Measurements from ENCODE around the gene PPFIA3.
"Not testable (repeated sequence)": the region's sequence is repeated elsewhere in the genome, so short reads cannot be mapped to it uniquely, and the experiment has no call there.

Gene PPFIA3

DNA sequence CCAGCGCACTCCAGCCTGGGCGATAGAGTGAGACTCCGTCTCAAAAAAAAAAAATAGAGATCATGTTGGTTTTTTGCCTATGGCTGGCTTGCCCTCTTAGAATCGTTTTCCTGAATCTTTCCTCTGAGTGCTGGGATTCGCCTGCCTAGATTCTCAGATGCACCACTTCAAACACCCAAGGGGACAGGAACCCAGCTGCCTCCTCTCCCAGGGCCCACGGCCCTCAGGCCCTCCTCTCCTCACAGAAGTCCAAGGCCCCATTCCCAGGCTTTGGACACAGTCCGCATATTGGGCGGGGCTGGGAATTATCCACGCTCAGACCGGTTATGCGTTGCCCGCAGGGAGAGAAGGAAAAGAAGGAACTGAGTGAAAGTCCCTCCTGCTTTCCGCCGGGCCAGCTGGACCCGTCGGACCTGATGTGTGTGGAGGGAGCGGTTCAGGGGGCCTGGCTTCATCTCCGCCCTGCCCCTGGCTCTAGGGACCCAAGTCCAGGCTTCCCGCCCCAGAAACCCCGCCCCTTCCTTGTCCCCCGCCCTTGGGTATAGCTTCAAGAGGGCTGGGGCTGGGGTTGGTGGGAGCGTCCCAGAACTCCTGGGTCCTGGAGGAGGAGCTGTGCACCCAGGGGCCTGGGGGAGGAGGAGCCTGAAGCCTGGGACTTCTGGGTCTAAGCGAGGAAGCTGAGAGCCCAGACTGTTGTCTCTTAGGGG, 5.8 kb downstream of the PPFIA3 start:
- no peak for DNase-seq (ENCODE audit: low spot score)

DNA sequence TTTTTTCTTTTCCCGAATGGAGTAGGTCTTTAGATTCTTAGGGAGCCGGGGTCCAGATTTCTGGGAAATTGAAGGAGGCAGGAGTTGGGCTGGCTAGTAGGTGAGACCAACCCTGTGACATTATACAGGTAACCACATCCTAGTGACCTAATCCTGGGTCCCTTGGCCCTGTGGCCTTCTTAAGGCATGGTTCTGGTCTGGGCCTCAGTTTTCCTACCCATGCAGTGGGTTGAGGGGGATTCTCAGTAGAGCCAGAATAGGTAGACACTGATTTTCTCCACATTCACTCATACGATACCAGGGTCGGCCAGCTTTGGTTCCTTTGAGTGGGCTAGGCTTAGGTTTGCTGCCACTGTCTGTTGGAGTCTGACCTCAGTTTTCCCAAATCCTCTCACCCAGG, 7.2 kb downstream of the PPFIA3 start:
- no peak for DNase-seq (ENCODE audit: low spot score)

DNA sequence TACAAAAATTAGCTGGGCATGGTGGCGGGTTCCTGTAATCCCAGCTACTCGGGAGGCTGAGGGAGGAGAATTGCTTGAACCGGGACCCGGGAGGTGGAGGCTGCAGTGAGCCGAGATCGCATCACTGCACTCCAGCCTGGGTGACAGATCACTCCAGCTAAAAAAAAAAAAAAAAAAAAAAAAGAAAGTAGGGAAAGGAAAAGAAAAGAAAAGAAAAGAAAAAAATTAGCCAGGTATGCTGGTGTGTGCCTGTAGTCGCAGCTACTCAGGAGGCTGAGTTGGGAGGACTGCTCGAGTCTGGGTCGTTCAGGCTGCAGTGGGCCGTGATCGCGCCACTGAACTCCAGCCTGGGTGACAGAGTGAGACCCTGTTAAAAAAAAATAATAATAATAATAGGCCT, 7.9 kb downstream of the PPFIA3 start:
- not testable (repeated sequence) for DNase-seq (ENCODE audit: low spot score)

DNA sequence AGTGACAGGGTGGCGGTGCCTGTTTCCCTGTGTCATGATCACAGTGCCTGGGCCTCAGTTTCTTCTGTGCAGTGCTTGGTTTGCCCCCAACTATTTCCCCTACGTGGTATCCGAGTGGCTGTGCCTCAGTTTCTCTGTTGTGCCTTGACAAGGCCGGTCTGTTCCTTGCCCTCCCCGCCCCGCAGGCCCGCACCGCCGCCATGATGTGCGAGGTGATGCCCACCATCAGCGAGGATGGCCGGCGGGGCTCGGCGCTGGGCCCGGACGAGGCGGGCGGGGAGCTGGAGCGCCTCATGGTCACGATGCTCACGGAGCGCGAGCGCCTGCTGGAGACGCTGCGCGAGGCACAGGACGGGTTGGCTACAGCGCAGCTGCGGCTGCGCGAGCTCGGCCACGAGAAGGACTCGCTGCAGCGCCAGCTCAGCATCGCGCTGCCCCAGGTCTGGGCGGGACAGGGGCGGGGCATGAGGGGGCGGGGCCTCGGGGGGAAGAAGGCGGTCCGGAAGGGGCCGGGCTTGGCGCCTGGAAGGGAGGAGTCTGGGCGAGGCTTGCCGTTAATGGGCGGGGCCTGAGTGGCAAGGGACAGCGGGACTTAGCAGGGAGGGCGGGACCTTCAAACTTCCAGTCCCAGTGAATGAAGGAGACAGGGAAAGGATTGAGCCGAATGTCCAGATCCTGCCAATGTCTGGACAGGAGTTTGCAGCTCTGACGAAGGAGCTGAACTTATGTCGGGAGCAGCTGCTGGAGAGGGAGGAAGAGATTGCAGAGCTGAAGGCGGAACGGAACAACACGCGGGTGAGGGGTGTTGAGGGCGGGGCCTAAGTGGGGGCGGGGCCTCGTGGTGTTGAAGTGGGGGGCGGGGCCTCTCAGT, 8.6 kb downstream of the PPFIA3 start:
- peak; percentile 99 for DNase-seq (ENCODE audit: low spot score)

DNA sequence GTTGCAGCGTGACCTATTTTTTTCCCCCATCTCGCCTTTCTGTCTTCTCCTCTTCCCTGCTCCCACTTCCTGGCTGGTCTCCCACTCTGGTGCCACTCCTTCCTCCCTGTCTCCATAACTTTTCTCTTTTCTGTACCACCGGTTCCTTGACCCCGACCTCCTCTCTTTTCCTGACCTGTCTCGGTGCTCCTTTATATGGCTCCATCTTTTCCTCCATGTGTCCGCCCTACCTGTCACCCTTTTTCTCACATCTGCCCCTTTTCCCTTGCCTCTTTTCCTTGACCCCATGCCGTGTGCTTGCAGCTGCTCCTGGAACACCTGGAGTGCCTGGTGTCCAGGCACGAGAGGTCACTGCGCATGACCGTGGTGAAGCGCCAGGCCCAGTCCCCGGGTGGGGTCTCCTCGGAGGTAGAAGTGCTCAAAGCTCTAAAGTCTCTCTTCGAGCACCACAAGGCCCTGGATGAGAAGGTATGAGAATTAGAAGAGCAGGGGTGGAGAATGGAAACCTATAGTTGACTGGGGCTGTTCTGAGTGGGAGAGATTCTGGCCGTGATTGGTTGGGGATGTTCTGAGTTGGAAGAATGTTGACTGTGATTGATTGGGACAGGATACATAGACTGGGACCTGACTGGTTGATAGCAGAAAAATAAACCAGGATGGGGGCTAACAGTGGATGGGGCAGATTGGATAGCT, 9.3 kb downstream of the PPFIA3 start:
- DNase-seq (ENCODE audit: low spot score), result no peak

DNA sequence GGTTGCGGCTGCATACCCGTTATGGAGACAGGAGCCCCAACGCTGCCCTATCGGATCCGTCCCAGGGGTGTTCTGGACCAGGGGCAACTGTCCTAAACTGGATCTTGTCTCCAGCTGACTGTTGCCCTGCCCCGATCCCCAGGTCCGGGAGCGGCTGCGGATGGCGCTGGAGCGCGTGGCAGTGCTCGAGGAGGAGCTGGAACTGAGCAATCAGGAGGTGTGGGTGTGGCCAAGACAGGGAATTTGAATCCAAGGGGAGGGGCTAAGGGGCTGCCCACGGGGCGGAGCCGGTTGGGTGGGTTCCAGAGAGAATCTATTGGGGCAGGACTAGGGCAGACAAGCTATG, 9.9 kb downstream of the PPFIA3 start:
- DNase-seq (ENCODE audit: low spot score), result no peak

DNA sequence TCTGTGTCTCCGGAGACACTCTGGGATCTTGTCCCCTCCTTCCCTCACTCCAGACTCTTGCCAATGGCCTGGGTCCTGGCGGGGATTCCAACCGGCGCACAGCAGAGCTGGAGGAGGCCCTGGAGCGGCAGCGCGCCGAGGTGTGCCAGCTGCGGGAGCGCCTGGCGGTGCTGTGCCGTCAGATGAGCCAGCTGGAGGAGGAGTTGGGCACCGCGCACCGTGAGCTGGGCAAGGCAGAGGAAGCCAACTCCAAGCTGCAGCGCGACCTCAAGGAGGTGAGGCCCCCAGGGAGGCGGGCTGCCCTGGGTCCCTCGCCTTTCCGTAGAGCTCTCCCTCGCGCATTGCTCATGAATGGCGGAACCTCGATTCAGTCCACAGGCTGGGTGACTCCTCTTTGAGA, 11.0 kb downstream of the PPFIA3 start:
- DNase-seq (ENCODE audit: low spot score), result no peak

DNA sequence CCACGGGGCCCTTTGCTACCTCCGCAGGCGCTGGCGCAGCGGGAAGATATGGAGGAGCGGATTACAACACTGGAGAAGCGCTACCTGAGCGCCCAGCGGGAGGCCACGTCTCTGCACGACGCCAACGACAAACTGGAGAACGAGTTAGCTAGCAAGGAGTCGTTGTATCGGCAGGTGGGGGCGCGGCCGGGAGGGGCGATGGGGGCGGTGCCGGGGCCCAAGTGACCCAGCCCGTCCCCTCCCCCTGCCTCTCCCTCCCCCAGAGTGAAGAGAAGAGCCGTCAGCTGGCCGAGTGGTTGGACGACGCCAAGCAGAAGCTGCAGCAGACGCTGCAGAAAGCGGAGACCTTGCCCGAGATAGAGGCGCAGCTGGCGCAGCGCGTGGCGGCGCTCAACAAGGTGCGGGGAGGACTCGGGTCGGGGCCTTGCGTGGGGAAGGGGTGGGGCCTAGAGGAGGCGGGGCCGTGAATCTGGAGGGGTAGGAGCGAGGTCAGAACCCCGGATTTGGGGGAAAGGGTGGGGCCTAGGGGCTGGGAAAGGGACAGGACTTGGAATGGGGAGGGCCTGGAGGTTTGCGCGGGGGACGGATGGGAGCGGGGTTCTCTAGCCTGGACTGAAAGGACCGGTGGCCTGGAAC, 13.7 kb downstream of the PPFIA3 start:
- no peak for DNase-seq (ENCODE audit: low spot score)

DNA sequence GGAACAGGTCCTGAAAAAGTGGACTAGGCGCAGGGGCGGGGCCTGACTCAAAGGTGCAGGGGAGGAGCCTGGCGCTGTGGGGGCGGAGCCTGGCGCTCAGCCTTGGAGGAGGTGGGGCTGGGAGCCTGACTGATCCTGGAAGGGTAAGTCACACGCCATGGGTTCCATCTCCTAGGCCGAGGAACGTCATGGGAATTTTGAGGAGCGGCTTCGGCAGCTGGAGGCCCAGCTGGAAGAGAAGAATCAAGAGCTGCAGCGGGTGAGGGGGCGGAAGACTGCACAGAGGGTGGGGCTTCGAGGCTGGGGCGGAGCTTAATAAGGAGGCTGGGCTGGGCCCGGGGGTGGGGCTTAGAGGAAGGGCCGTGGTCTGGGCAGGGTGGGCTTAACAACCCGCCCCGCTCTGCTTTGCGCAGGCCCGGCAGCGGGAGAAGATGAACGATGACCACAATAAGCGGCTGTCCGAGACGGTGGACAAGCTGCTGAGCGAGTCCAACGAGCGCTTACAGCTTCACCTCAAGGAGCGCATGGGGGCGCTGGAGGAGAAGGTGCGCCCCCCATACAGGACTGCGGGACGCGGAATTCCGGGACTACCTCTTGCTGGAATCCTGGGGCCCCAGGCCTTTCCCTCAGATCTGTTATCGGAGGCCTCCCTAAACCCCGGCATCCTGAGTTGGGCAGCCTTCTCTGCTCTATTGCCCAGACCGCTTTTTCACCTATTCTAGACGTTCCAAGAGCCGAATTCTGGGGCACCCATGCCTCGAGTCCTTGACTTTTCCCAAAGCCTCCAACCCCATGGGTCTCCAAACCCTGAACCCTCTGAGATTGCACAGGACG, 14.5 kb downstream of the PPFIA3 start:
- peak; percentile 73 for DNase-seq (ENCODE audit: low spot score)

DNA sequence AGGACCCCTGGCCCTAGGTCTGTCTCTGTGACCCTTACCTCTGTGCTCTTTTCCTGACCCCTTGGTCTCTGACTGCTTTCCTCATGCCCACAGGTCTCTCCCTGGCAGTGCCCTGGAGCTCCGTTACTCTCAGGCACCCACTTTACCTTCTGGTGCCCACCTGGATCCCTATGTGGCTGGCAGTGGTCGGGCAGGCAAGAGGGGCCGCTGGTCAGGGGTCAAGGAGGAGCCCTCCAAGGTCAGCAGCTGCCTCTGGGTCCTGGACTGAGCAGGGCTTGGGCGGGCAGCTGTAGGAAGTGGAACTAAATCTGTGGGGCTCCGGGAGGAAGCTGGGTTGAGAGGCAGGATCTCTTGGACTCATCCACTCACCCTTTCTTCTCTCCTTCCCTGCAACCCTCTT, 16.3 kb downstream of the PPFIA3 start:
- no peak for DNase-seq (ENCODE audit: low spot score)

DNA sequence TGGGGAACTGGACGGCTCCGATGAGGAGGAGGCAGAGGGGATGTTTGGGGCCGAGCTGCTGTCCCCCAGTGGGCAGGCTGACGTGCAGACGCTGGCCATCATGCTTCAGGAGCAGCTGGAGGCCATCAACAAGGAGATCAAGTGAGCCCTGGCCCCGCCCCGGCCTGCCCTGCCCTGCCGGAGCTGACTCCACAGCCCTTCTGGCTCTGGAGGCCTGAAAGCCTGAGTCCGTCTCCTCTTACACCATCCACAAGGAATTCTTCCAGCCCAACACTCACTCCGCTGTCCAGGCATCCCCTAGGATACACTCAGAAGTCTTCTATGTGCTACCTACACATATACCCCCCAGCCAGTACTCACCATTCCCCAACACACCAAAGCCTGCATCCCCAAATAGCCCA, 17.4 kb downstream of the PPFIA3 start:
- DNase-seq (ENCODE audit: low spot score), result peak; percentile 78

DNA sequence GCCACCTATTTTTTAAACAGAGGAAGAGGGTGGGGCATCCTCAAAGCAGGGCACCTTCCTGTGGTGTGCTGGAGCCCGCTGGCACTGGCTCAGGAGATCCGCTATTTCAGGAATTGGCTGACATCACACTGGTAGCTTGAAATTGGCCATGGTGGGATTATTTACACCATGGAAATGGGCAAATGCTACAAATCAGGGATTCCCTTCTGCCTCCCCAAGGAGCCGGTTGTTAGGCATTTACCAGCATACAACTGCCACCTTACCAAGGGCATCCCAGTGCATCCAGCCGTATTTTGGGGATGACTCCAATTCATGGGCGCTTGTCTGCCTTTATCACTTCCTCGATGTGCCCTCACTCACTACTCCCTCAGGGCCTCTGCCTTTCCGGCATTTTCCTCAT, 21.6 kb downstream of the PPFIA3 start:
- no peak for DNase-seq (ENCODE audit: low spot score)

DNA sequence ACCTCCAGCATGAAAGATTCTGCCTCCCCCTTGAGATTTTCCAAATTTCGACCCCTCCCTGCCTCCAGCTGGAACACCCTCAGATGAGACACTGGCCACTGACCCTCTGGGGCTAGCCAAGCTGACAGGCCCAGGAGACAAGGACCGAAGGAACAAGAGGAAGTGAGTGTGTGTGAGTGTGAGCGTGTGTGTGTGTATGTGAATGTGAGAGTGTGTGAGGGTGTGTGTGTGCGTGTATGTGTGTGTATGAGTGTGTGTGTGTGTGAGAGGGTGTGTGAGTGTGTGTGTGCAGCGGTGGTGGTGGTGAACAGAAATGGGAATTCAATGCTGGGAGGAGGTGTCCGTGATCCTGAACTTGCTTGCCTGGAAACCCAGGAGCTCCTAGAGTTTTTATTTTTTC, 22.0 kb downstream of the PPFIA3 start:
- no peak for DNase-seq (ENCODE audit: low spot score)

DNA sequence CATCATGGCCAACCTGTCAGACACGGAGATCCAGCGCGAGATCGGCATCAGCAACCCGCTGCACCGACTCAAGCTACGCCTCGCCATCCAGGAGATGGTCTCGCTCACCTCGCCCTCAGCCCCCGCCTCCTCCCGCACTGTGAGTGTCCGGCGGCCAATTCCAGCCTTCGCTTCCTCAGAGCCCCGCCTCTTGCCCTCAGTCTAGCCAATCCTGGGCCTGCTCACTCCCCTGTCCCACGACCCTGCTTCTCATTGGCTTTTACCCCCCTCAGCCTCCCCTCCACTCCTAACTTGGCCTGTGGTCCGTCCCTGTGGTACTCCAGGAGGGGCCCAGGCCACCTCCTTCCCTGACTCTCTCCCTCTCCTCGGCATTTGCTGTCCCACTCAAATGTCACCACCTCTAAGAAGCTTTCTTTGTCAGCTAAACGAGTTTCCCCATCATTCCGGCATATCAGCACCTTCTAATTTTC, 23.6 kb downstream of the PPFIA3 start:
- DNase-seq (ENCODE audit: low spot score), result peak; percentile 96

DNA sequence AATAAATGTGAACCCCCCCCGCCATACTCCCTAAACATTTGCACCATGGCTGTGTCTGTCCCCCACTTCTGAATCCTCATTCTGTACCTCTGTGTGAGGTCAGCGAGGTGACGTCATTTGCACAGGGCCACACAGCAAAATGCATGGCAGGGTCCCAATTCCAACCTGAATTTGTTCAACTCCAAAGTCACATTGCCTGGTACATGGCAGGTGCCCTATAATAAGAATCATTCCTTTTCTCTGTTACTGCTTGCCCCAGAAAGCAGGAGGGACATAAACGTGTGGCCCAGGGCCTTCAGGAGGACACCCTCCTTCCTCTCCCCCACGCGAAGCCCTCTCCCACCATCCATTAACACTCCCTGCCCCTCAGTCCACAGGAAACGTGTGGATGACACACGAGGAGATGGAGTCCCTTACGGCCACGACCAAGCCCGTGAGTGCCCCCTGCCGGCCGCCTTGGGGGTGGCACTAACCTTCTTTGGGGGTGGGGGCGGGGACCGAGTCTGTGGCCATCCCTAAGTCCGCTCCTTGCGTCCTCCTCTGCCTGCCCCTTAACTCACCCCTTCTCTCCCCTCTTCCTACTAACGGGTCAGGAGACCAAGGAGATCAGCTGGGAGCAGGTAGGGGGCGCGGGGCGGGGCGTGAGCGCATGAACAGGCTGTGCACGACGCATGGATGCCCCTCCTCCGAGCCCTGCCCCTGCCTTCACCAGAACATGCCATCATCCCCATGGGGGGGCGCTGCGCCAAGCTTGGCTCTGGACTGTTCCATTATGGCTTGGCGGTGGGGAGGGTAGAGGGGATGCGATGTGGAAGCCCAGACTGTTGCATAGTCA, 26.4 kb downstream of the PPFIA3 start:
- DNase-seq (ENCODE audit: low spot score), result peak; percentile 82

DNA sequence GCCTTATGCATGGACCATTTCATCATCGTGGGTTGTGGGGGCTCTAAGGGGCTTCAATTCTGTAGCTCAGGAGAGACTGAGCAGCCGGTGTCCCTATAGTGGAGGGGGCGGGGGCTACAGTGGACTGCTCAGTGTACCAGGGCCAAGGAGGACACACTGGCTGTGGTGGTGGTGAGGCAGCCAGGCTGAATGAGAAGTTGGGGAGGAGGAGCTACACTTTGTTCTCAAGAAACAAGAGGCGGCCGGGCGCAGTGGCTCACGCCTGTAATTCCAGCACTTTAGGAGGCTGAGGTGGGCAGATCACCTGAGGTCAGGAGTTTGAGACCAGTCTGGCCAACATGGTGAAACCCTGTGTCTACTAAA, 27.0 kb downstream of the PPFIA3 start:
- DNase-seq (ENCODE audit: low spot score), result not testable (repeated sequence)

DNA sequence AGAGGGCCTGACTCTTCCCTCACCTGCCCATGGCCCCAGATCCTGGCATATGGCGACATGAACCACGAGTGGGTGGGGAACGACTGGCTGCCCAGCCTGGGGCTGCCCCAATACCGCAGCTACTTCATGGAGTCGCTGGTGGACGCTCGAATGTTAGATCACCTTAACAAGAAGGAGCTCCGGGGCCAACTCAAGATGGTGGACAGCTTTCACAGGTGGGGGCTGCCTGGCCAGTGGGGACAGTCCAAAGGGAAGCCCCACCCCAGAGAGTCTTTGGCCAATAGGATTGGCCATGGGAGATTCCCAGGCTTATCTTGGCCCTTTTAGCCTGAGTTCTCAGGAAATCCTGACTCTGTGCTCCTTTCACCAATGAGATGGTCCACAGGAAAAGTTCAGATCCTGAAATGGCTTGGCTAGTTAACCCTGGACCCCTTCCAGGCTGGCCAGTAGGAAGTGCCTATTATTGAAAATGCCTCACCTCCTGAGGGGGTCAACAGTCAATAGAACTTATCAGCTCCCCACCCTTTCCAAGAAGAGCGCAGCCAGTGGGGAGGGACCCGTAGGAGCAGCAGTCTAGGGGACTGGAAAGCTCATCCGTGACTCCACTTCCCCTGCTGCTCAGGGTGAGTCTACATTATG, 28.8 kb downstream of the PPFIA3 start:
- DNase-seq (ENCODE audit: low spot score), result no peak

DNA sequence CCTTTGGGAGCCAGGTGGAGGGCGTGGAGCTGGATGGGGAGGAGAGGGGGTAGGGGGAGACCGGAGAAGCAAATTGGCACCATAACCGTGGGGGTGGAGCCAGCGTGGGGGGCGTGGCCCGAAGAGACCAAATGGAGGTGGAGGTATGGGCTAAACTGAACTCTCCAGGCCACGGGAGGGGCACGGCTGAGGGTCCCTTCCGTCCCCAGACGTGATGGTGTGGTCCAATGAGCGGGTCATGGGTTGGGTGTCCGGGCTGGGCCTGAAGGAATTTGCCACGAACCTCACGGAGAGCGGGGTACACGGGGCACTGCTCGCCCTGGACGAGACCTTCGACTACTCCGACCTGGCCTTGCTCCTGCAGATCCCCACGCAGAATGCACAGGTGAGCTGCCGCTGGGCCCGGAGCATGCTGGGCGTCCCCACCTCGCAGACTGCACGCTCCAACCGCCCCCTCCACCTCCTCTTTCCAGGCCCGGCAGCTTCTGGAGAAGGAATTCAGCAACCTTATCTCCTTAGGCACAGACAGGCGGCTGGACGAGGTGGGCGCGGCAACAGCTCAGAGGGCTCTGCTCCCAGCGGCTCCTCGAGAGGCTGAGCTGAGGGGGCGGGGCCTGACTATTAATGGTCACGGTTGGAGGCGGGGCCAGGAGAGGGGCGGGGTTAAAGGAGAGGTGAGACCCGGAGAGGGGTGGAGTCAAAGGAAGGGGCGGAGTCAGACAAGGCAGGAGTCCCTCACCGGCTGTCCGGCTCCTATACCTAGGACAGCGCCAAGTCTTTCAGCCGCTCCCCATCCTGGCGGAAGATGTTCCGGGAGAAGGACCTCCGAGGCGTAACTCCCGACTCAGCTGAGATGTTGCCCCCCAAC, 29.7 kb downstream of the PPFIA3 start:
- peak; percentile 94 for DNase-seq (ENCODE audit: low spot score)

DNA sequence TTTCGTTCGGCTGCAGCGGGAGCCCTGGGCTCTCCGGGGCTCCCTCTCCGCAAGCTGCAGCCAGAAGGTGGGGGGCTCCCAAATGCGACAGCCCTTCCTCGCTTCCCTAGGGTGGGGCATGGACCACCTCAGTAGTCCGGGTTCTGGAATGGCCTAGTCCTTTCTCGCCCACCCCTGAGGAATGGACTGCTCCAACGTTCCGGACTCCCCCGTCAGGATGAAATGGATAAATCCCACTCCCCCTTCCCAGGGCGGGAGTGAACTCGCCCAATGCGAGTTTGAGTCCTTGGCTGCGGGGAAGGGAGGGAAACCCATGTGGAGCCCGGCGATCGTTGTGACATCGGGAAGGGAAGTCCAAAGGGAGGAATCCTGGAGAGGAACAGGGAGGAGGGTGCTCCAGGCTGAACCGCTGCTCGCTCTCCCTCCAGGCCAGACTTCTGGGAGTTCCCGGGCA, 30.3 kb downstream of the PPFIA3 start:
- DNase-seq (ENCODE audit: low spot score), result peak; percentile 84
